ENCODE results near the gene NEDD9. TPM values are rescaled to one million over a fixed set of nuclear protein-coding genes. Genes with fewer than 3 reads are reported as not detected.

Gene NEDD9
- total and polyA plus RNA-seq, 2 of the 4 experiments (the other 2 are of a cell fraction), result 7.6 to 16.5 TPM

- dilution Hi-C loops (cut with HindIII; ENCODE audit: low sequenced_read_pairs, unreplicated experiment), result no loop called here
Measured at GRCh38 chr6:11262242-11262641, 29.8 kb upstream of the NEDD9 start.

More at GRCh38 chr6:11262242-11262641, 29.8 kb upstream of the NEDD9 start:
- Histone ChIP-seq H3K4ac (ENCODE audit: low read depth, low read length) (0 out of 2 replicates have a peak overlapping the region, but pooled peaks have one; percentile 9), H3K23ac (ENCODE audit: low read depth, low read length) (no peak overlapping the region; the same call in 1 of the 2 replicates), H2BK15ac (ENCODE audit: low read depth, low read length) (0 out of 3 replicates have a peak overlapping the region, but pooled peaks have one; percentile 12), H3K9me1 (ENCODE audit: insufficient read depth, low read length) (peaks cover 2% of the 10 kb centered on the region; the same call in 1 of the 2 replicates), H2BK20ac (ENCODE audit: low read depth, low read length) (no peak overlapping the region), H2AK5ac (ENCODE audit: low read depth, low read length) (peak overlapping the region; percentile 69; the same call in 1 of the 2 replicates), H3K18ac (ENCODE audit: low read depth, low read length) (peak overlapping the region; percentile 11; the same call in 1 of the 2 replicates), H3K27ac (ENCODE audit: insufficient read depth, low read length) (no peak overlapping the region), H3K79me1 (ENCODE audit: low read depth in 1 of 2, low read length in 2 of 2) (no peaks in the 10 kb centered on the region), H3K4me1 (ENCODE audit: control insufficient read depth, insufficient read depth, low read length) (peaks cover 7% of the 10 kb centered on the region; the same call in 1 of the 2 replicates), H2BK5ac (ENCODE audit: low read depth, low read length, poor library complexity, severe bottlenecking) (no peak overlapping the region), H2AK9ac (replicated peaks; ENCODE audit: low read depth, low read length, poor library complexity) (no peak overlapping the region), H3K9me3 (ENCODE audit: control insufficient read depth, insufficient read depth, low read length) (no peaks in the 10 kb centered on the region), H3K56ac (ENCODE audit: extremely low read depth, insufficient read depth, low read length) (no peak overlapping the region), H2BK120ac (ENCODE audit: low read depth, low read length) (no peak overlapping the region), H3K27me3 (ENCODE audit: control insufficient read depth, insufficient read depth, low read length) (no peaks in the 10 kb centered on the region), H4K5ac (ENCODE audit: low read depth, low read length) (no peak overlapping the region), H3K14ac (replicated peaks; ENCODE audit: low read depth, low read length) (no peak overlapping the region), H4K8ac (ENCODE audit: low read depth in 2 of 2, low read length in 2 of 2) (no peak overlapping the region), H3K4me3 (ENCODE audit: insufficient read depth, low read depth, low read length) (no peak overlapping the region), H3K4me2 (ENCODE audit: low read depth, low read length) (no peak overlapping the region), H2AFZ (replicated peaks; ENCODE audit: low read length, poor library complexity) (no peak overlapping the region), H4K20me1 (ENCODE audit: insufficient read depth, low read length) (no peaks in the 10 kb centered on the region), H3K36me3 (ENCODE audit: control insufficient read depth, insufficient read depth, low read length) (no peaks in the 10 kb centered on the region), H3K9ac (ENCODE audit: low read depth, low read length) (no peak overlapping the region), H4K91ac (ENCODE audit: insufficient read depth, low read depth, low read length) (no peak overlapping the region)
- CTCF ChIA-PET, result interaction anchor here (1.0 kb wide), 1 partner anchor 174 kb away, joined by 3 read pairs; no protein-coding TSS in a partner anchor
- intact Hi-C loops (cut with micrococcal nuclease), result no loop called here
- no TSS peak for BruUV-seq (replicated peaks)
- ATAC-seq (ENCODE audit: low read depth) (no peak), DNase-seq (no peak)
- WGBS, 2 experiments (ENCODE audit: extremely low coverage in 2 of 2, insufficient read length in 1 of 2), result no CpG with 5 or more reads among the region's 4 CpGs
- TF ChIP-seq, protein P1, sequence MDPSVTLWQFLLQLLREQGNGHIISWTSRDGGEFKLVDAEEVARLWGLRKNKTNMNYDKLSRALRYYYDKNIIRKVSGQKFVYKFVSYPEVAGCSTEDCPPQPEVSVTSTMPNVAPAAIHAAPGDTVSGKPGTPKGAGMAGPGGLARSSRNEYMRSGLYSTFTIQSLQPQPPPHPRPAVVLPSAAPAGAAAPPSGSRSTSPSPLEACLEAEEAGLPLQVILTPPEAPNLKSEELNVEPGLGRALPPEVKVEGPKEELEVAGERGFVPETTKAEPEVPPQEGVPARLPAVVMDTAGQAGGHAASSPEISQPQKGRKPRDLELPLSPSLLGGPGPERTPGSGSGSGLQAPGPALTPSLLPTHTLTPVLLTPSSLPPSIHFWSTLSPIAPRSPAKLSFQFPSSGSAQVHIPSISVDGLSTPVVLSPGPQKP (IDR thresholded peaks at IDR 0.05; ENCODE audit: borderline replicate concordance, low read depth, low read length), result no peak
- TF ChIP-seq BHLHE40 (IDR thresholded peaks at IDR 0.05; ENCODE audit: low read depth, low read length) (no peak), POLR2A (IDR thresholded peaks at IDR 0.05; ENCODE audit: low read depth, low read length) (no peak), MAZ (IDR thresholded peaks at IDR 0.05; ENCODE audit: borderline replicate concordance, low read depth, low read length) (no peak), MAFK (IDR thresholded peaks at IDR 0.05; ENCODE audit: low read depth, low read length) (no peak), RCOR1 (IDR thresholded peaks at IDR 0.05; ENCODE audit: insufficient replicate concordance, low read length) (no peak), USF2 (IDR thresholded peaks at IDR 0.05; ENCODE audit: low read depth, low read length) (no peak), SMC3 (IDR thresholded peaks at IDR 0.05; ENCODE audit: low read depth, low read length) (no peak), MXI1 (IDR thresholded peaks at IDR 0.05; ENCODE audit: borderline replicate concordance, low read depth, low read length) (no peak)
- in situ Hi-C loops (cut with MboI; ENCODE audit: low sequenced_read_pairs), result no loop called here
- POLR2A ChIA-PET (ENCODE audit: unreplicated experiment), result no interaction called here

Measured in IMR-90 (cell line).